ENCODE measurements around the gene NACC1. TPM values are rescaled to one million over a fixed set of nuclear protein-coding genes. Genes with fewer than 3 reads are reported as not detected.
A peak's percentile ranks its signal among the peaks of the same experiment; 100 is the strongest.

The NACC1 gene
- total and polyA plus RNA-seq, 11 donors: 28.7 to 88.2 (median 42.0) TPM

DNA sequence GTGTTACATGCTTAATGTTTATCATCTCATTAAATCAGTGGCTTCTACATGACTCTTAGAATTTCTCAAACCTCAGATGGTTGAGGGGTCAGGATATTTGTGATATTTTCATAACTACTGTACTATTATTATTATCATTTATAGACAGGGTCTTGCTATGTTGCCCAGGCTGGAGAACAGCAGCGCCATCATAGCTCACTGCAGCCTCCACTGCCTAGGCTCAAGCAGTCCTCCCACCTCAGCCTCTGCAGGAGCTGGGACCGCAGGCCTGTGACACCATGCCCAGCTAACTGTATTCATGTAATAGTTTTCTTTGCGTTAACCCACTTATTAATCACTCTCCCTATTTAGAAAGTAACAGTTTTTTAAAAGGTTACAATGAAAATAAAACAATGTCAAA, 41.6 kb downstream of the NACC1 start:
- WGBS, 4 donors: 94 to 99% (median 97%) methylated on average over 3 of the region's 3 CpGs
- Histone ChIP-seq H3K4me3 (no peak overlapping the region), H3K27ac (no peak overlapping the region), H3K36me3 (no peaks in the 10 kb centered on the region), H3K4me1 (peaks cover 14 to 68% (median 44%) of the 10 kb centered on the region in 12 donors), H3K27me3 (no peaks in the 10 kb centered on the region), H3K9me3 (no peaks in the 10 kb centered on the region)
- DNase-seq (no peak), ATAC-seq (no peak)
- TF ChIP-seq POLR2A (IDR thresholded peaks at IDR 0.05): no peak
- intact Hi-C loops (cut with DNase I): loop anchor here in 2 of 10 donors (10.0 kb wide), 2 partner anchors 375 to 685 kb away; no protein-coding TSS in a partner anchor

DNA sequence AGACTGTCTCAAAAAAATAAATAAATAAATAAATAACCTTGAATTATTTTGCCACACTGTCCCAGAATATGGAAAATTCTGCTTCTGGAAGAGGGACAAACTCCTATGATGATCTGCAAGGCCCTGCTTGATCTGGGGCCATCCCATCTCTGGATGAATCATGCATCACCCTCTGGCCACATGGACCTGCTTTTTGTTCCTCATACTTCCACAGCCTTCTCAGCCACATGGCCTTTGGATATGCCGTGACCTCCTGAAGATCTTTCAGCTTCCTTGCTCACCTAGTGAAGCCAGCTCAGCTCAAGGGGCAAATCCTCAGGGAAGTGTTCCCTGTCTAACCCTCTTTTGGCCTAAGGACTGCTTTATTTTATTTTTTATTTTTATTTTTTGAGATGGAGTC, 42.5 kb downstream of the NACC1 start:
- H3K4me3 ChIP-seq: no peak overlapping the region
- H3K27ac ChIP-seq: peak overlapping the region in 3 of 12 donors; percentile 4 to 99 (median 12)
- H3K4me1 ChIP-seq: peaks cover 14 to 73% (median 47%) of the 10 kb centered on the region in 12 donors
- DNase-seq: no peak
- intact Hi-C loops (cut with DNase I): no loop called here
- no peaks in the 10 kb centered on the region for H3K27me3 ChIP-seq
- ATAC-seq: no peak
- no peaks in the 10 kb centered on the region for H3K36me3 ChIP-seq
- no peaks in the 10 kb centered on the region for H3K9me3 ChIP-seq
- 77 to 92% (median 89%) methylated on average over 1 of the region's 1 CpG for WGBS, 4 donors
- TF ChIP-seq POLR2A (IDR thresholded peaks at IDR 0.05): no peak
- TF ChIP-seq, protein P1, sequence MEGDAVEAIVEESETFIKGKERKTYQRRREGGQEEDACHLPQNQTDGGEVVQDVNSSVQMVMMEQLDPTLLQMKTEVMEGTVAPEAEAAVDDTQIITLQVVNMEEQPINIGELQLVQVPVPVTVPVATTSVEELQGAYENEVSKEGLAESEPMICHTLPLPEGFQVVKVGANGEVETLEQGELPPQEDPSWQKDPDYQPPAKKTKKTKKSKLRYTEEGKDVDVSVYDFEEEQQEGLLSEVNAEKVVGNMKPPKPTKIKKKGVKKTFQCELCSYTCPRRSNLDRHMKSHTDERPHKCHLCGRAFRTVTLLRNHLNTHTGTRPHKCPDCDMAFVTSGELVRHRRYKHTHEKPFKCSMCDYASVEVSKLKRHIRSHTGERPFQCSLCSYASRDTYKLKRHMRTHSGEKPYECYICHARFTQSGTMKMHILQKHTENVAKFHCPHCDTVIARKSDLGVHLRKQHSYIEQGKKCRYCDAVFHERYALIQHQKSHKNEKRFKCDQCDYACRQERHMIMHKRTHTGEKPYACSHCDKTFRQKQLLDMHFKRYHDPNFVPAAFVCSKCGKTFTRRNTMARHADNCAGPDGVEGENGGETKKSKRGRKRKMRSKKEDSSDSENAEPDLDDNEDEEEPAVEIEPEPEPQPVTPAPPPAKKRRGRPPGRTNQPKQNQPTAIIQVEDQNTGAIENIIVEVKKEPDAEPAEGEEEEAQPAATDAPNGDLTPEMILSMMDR (IDR thresholded peaks at IDR 0.05): no peak

DNA sequence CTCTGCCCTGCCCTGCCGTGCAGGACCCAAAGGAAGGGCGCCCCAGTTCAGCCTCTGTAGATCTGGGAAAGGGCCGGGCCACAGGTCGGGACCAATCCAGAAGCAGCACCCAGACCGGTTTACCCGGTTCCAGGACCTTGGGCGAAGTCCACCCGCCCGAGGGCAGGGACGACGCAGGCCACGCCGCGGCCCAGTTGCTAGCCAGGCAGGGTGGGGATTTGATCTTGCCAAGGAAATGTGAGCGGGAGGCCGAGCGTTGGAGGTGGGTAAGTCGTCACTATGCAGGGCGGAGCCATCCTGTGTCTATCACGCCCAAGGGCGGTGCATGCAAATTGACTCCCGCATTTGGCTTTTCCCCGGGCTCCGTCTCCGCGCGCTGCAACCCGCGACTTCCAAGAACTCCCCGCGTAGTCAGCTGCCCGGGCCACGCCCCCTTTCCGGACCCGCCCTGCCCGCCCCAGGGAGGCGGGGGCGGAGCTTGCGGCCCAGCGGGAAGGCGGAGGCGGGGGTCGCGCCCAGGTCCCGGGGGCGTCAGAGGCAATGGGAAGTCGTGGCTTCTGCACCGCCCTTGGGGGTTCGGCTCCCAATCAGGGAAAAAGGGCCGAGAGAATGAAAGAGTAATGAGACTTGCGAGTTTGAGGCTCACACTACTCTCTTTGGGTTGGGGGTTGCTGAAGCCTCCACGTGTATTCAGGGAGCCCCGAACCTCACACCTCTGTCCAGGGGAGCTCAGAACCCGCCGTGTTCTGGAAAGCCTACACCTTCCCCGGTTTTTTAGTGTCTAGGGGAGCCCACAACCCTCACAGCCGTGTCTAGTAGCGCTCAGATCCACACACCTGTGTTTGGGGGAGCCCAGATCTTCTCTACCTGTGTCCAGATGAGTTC, 44.9 kb downstream of the NACC1 start:
- peak overlapping the region in 11 of 12 donors; percentile 25 to 62 (median 50) for H3K4me3 ChIP-seq
- H3K27me3 ChIP-seq: no peaks in the 10 kb centered on the region
- H3K36me3 ChIP-seq: no peaks in the 10 kb centered on the region
- WGBS, 4 donors: 3 to 10% (median 4%) methylated on average over 21 to 58 of the region's 58 CpGs
- peak in 1 of 2 donors; percentile 75 for TF ChIP-seq POLR2A (IDR thresholded peaks at IDR 0.05)
- TF ChIP-seq, protein P1 (IDR thresholded peaks at IDR 0.05): peak in 1 of 12 donors; percentile 13
- DNase-seq (peak; percentile 98 to 99 (median 98)), ATAC-seq (peak; percentile 84 to 91 (median 86))
- intact Hi-C loops (cut with DNase I): no loop called here
- H3K9me3 ChIP-seq: no peaks in the 10 kb centered on the region
- H3K4me1 ChIP-seq: peaks cover 8 to 75% (median 48%) of the 10 kb centered on the region in 12 donors
- peak overlapping the region; percentile 84 to 99 (median 96) for H3K27ac ChIP-seq

DNA sequence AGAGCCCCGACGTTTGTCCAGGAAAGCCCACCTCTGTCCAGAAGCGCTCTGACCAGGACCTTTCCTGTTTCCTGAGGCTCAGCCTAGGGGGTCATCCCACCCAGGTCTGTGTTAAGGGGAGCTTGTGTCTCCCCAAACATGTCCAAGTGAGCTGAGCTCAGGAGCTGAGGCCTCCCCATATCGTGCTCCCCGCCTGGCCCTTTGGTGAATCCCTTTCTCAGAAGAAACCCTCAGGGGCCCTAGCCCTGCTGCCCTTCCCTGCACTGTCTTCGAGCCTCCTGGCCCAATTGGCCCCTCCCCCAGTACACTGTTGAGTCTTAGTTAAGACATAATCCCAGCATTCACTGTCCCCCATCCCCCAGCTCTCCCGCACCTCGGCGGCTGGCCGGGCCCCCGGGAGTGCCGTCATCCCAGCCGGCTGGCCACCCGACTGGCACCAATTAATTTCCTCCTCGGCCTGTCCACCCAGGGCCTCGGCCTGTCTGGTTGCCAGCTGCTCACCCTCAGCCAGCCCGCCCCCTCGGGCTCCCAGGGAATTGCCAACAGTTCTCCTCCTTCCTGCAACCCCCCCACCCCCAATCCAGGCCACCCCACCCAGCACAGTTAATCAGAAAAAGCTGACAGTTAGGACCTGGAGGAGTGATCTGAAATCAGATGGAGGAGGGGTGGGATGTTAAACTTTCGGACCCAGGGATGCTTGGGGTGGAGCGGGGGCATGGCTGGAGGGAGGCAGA, 45.7 kb downstream of the NACC1 start:
- ATAC-seq (peak; percentile 15 to 53 (median 34)), DNase-seq (peak; percentile 72 to 83 (median 76))
- WGBS, 4 donors: 22 to 33% (median 29%) methylated on average over 19 to 20 of the region's 20 CpGs
- Histone ChIP-seq H3K4me1 (peaks cover 8 to 83% (median 50%) of the 10 kb centered on the region in 12 donors), H3K36me3 (no peaks in the 10 kb centered on the region), H3K4me3 (peak overlapping the region in 10 of 12 donors; percentile 32 to 62 (median 52)), H3K9me3 (no peaks in the 10 kb centered on the region), H3K27me3 (no peaks in the 10 kb centered on the region), H3K27ac (peak overlapping the region; percentile 84 to 99 (median 96))
- TF ChIP-seq POLR2A (IDR thresholded peaks at IDR 0.05): no peak
- TF ChIP-seq, protein P1 (IDR thresholded peaks at IDR 0.05): no peak
- intact Hi-C loops (cut with DNase I): loop anchor here in 1 of 10 donors (2.0 kb wide), 1 partner anchor 13 kb away; the partner anchor contains the start of genes IER2 and STX10

Data from heart left ventricle (tissue), 16 donors.